Camera-type eye (tissue), 1 donor: ENCODE measurements around the gene NBR1. TPM values are rescaled to one million over a fixed set of nuclear protein-coding genes. Genes with fewer than 3 reads are reported as not detected.

Experiments
- total RNA-seq: library from RNA; depleted of rRNA; stranded (reverse); fragments of >200 nt; gene quantifications from one replicate; pipeline ENCODE4 v1.2.3, GENCODE V29; 2014

The NBR1 gene, protein sequence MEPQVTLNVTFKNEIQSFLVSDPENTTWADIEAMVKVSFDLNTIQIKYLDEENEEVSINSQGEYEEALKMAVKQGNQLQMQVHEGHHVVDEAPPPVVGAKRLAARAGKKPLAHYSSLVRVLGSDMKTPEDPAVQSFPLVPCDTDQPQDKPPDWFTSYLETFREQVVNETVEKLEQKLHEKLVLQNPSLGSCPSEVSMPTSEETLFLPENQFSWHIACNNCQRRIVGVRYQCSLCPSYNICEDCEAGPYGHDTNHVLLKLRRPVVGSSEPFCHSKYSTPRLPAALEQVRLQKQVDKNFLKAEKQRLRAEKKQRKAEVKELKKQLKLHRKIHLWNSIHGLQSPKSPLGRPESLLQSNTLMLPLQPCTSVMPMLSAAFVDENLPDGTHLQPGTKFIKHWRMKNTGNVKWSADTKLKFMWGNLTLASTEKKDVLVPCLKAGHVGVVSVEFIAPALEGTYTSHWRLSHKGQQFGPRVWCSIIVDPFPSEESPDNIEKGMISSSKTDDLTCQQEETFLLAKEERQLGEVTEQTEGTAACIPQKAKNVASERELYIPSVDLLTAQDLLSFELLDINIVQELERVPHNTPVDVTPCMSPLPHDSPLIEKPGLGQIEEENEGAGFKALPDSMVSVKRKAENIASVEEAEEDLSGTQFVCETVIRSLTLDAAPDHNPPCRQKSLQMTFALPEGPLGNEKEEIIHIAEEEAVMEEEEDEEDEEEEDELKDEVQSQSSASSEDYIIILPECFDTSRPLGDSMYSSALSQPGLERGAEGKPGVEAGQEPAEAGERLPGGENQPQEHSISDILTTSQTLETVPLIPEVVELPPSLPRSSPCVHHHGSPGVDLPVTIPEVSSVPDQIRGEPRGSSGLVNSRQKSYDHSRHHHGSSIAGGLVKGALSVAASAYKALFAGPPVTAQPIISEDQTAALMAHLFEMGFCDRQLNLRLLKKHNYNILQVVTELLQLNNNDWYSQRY
- total RNA-seq = 149 TPM

DNA sequence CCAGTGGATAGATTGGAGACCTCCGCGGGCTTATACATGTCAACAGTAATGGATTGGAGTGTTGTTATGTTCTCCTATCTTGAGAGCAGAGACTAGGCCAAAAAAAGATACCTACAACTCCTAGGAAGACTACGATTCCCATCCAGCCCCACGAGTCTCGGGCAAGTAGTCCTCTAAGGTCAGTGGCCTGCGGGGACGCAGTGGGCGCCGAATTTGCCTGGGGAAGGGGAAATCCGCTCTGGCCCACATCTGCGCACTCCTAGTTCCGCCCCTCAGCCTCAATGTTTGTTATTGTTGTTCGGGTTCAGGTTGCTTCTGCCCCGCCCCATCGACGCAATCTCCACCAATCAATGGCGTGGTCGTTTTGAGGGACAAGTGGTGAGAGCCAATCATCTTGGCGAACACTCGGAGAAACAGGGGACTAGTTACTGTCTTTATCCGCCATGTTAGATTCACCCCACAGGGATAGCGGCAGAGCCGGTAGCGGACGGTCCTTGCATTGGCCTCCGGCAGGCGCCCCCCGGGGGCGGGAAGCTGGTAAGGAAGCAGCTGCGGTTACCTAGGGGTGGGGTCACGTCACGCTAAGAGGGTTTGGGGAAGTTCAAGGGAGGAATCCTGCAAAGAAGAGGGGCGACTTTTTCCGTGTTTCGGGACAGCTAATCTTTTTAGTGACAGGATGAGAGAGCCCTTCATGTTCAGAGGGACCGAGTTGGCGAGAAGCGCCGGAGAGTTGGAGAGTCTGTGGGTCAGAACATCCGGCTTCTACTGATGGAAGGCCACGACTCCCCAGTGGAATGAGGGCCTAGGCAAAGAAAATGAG is at the start of gene NBR1:
Gene NBR1, plus strand, starts transcription at position 449 of the 820 bp plus-strand sequence. CDS start 4,586 bp downstream, outside the sequence.

DNA sequence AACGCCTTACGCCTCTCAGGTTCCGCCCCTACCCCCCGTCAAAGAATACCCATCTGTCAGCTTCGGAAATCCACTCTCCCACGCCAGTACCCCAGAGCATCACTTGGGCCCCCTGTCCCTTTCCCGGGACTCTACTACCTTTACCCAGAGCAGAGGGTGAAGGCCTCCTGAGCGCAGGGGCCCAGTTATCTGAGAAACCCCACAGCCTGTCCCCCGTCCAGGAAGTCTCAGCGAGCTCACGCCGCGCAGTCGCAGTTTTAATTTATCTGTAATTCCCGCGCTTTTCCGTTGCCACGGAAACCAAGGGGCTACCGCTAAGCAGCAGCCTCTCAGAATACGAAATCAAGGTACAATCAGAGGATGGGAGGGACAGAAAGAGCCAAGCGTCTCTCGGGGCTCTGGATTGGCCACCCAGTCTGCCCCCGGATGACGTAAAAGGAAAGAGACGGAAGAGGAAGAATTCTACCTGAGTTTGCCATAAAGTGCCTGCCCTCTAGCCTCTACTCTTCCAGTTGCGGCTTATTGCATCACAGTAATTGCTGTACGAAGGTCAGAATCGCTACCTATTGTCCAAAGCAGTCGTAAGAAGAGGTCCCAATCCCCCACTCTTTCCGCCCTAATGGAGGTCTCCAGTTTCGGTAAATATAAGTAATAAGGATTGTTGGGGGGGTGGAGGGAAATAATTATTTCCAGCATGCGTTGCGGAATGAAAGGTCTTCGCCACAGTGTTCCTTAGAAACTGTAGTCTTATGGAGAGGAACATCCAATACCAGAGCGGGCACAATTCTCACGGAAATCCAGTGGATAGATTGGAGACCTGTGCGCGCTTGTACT is 45.7 kb upstream of the NBR1 start, which contains the start of gene BRCA1:
Gene BRCA1, minus strand, starts transcription at position 232 of the 834 bp plus-strand sequence. CDS start 1,268 bp downstream, outside the sequence.

DNA sequence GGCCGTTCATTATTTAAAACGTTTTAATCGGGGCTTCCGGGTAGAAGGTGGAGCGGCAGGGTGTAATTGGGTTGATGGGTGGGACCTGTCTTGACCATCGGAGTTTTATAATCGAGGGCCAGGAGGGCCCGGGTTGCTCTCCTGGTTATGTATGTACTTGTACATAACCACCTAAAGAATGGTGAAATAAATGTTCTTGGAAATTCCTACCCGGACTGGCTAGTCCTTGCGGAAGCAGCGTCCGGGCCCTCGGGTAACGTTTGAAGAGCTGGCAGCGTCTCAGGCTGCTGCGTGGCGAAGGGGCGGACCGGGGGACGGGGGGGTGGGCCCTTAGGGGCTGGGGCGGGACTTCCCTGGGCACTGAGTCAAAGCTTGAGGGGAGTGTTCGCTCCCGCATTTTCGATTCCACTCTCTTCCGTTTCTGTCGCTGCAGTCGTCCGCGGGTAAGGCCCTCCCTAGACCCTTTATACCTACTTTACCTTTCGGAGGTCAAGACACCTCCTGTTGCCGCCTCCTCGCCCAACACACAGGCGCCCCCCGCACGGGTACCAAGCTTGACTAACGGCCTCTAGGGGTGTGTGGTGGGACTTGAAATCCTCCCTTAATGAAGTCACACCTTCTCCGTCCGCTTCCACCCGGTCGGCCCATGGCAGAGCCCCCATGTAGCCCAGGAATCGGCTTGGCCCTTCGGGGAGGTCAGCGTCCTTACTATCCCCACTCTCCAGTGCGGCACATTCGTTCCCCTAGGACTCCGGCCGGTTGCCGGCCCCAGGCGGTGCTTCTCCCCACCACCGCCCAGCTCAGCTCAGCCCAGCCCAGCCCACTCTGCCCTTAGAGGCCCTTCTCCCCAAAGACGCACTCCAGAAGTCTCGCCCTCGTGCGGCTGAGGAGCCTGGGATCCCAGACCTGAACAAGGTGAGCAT is 40.7 kb downstream of the NBR1 start, which contains the start of gene TMEM106A:
Gene TMEM106A, plus strand, starts transcription at position 396 of the 923 bp plus-strand sequence. CDS start 1,167 bp downstream, outside the sequence.

DNA sequence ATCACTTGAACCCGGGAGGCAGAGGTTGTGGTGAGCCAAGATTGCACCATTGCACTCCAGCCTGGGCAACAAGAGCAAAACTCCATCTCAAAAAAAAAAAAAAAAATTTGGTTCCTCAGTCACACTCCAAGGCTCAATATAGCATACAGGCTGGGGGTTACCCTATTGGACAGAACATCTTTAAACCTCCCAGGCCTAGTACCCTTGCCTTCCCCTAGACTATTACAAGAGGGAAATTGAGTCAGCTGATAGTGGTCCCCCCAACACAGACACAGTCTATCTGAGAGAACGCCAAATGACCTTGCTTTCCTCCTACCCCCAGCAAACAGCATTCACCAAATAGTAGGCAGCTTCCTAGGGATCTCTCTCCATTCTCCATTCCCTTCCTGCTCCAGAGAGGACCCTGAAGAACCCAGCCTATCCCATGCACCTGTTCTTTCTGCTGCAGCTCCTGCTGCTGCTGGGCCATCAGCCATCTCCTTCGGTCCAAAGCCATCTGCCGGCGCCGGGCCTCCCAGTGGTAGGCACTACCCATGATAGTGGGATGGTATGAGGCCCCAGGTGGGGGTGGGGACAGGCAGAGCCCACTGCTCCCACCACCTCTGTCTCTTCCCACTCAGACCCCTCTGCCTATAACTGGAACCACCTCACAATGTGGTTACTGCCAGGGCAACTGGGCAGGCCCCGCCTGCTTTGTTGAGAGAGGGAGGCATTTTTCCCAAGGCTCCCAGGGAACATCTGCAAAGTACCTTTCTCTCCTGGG is 57.2 kb downstream of the NBR1 start, which contains the start of gene CCDC200:
Gene CCDC200, minus strand, starts transcription at position 604 of the 763 bp plus-strand sequence. Its CDS starts 69 bp downstream, at position 535.

DNA sequence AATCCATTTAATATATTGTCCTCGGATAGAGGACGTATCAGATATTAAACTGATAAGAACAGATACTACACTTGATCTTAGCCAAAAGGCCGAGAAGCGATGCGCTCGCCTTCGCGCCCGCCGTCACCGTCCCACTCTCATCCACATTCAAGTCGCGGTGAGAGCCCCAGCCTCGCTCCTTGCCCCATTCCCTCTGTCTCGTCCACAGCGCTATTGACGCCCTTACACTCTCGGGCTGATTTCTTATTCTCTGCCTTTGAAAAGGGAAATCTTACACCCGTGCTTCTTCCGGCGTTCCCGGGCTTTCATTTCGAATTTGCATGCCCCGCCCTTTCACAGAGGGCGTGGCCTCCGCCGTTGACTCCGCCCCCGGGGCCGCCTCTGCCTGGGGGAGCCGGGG is 62.9 kb downstream of the NBR1 start, which contains the start of gene RNU2-1:
Gene RNU2-1, minus strand, starts transcription at position 101 of the 400 bp plus-strand sequence.

Other genes with a start within 250 kb of the NBR1 start
- 22.0 TPM for gene AARSD1, start 206.8 kb upstream of the NBR1 start, total RNA-seq
- 4.0 TPM for gene PTGES3L, start 191.1 kb upstream of the NBR1 start, total RNA-seq
- gene RUNDC1, start 190.6 kb upstream of the NBR1 start, total RNA-seq = 16.8 TPM
- gene RPL27, start 172.8 kb upstream of the NBR1 start, total RNA-seq = 706 TPM
- 9.0 TPM for gene IFI35, start 164.4 kb upstream of the NBR1 start, total RNA-seq
- gene VAT1, start 148.8 kb upstream of the NBR1 start, total RNA-seq = 73.2 TPM
- gene RND2, start 146.0 kb upstream of the NBR1 start, total RNA-seq = 8.2 TPM
- gene BRCA1, start 45.9 kb upstream of the NBR1 start, total RNA-seq = 24.4 TPM
- 5.8 TPM for gene TMEM106A, start 40.7 kb downstream of the NBR1 start, total RNA-seq
- not detected for gene CCDC200, start 57.4 kb downstream of the NBR1 start, total RNA-seq
- not detected for gene RNU2-1, start 62.8 kb downstream of the NBR1 start, total RNA-seq
- gene ARL4D, start 227.8 kb downstream of the NBR1 start, total RNA-seq = 79.6 TPM